ENCODE measurements around the gene CARD19. TPM values are rescaled to one million over a fixed set of nuclear protein-coding genes. Genes with fewer than 3 reads are reported as not detected.

CARD19 gene, protein sequence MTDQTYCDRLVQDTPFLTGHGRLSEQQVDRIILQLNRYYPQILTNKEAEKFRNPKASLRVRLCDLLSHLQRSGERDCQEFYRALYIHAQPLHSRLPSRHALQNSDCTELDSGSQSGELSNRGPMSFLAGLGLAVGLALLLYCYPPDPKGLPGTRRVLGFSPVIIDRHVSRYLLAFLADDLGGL
- 16.1 TPM for total RNA-seq (ENCODE audit: insufficient read depth, low replicate concordance)

DNA sequence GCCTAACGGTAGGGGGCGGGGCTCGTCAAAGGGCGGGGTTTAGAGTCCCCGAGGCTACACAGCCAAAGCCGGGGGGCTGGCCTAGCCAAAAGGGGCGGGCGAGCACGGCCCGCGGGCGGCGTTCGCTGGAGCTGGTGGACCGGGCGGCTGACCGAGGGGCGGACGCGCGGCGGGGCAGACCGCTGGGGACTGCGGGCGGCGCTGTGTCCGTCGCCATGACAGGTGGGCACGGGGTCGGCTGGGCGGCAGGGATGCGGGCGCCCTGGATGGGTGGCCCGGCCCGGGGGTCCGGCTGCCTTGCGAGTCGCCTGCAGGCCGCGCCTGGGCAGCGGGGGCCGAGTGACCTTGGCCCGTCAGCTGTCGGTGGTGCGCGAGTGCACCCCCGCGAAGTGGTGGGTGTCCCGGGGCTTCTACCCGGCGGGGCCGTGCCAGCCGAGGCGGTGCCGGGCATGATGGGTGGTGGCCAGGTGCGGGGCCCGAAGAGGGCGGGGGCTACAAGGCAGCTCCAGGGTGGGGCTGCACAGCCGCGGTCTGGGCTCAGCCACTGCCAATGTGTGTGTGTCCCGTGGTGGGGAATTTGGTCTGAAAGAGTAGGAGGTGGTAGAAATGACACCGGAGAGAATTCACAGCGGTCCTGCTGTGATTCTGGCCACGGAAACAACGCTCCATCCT is at the start of gene CARD19:
CARD19 (plus strand) TSS at position 87 of the 672 bp plus-strand sequence; CDS start at position 216, 129 bp downstream.
- DNase-seq (ENCODE audit: low spot score): peak; percentile 42

- no peak for DNase-seq (ENCODE audit: low spot score)
These were observed 47.2 kb upstream of the CARD19 start for GRCh38 chr9:93048566-93049448.

GRCh38 chr9:93049491-93049890 is 46.5 kb upstream of the CARD19 start:
- DNase-seq (ENCODE audit: low spot score): no peak

GRCh38 chr9:93050231-93050630 is 45.8 kb upstream of the CARD19 start:
- no peak for DNase-seq (ENCODE audit: low spot score)

- DNase-seq (ENCODE audit: low spot score): peak; percentile 65
These were observed 44.3 kb upstream of the CARD19 start for GRCh38 chr9:93051680-93052089.

DNA sequence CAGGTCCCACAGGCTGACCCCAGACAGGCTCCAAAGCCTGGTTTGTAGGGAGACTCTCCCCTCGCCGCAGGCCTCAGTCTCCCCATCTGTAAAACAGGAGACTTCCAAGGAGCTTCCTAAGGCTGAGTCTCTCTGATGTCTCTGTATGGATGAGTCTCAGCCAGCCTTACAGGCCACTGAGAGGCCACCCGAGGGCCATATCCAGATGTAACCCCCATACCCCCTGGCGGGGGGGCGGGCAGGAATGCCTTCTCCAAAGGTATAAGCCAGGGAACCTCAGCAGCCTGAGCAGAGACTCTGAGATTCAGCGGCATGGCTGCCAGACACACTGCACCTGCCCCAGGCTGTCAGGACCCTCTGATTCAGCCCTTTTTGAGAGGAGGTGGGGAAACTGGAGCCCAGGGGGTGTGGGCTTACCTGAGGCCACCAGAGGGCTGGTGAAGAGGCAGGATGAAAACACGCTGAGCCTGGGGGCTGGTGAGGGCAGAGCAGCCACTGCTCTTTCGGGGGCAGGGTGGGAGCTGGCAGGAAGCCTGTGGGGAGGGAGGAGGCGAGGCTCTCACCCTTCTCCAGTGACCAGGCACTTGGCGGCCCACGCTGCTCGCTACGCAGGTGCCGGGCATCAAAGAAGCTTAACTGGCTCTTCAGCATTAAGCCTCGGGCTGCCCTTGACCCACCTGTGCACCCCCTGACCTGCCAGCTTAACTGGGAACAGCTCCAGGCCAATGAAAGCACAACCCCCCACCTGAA is 43.1 kb upstream of the CARD19 start:
- DNase-seq (ENCODE audit: low spot score): no peak

DNA sequence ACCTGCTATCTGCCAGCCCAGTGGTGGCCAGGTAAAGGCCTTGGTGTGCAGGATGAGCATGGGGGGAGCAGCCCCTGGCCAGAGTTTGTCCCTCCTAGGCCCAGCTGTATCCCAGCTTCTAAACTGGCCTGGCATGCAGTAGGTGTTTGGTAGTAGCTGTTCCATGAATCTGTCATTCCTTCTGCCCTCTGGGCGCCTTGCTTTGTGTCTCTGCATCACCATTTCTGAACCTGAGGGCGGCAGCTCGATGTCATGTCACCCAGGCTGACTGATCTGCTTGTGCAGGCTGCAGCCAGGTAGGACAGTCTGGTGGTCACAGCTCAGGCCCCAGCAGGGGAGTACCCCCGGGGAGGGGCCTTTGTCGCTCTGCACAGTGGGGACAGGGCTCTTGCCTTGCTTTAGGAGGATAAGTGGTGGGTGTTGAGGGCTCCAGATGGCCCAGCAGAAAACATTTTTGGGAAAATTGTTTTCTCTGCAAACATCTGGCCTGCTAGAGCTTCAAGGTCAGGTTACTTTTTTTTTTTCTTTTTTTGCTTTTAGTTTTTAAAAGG is 42.2 kb upstream of the CARD19 start:
- no peak for DNase-seq (ENCODE audit: low spot score)

- no peak for DNase-seq (ENCODE audit: low spot score)
These were observed 41.0 kb upstream of the CARD19 start for GRCh38 chr9:93054758-93055704.

- DNase-seq (ENCODE audit: low spot score): no peak
These were observed 38.8 kb upstream of the CARD19 start for GRCh38 chr9:93057042-93057702.

DNA sequence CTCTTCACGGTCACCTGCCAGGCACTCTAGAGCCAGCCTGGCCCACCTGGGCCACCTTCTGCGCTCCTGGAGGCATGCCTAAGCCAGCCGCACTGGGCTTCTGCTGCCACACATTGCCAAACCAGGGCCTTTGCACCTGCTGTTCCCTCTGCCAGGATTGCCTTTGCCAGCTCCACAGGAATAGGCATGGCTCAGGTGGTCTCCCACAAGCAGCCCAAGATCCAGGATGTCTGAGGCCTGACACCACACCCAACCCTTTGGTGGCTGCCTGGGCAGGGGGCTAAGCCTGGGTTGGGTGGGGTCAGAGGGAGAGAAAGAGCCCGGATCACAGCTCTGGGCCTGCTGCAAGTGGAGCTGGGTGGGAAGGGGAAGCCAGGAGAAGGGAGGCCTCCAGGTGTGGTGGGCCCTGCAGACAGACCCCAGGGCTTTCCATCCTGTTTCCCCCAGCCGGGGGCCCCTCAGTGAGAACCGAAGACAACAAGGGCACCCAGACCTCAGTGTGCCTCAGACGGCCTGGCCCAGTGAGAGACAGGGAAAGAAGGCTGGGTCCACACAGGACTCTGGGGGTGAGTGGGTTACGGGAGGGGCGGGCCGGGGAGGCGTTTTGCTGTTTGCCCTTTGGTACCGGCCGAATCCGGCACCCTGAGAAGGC is 38.2 kb upstream of the CARD19 start:
- DNase-seq (ENCODE audit: low spot score): no peak

GRCh38 chr9:93058355-93059010 is 37.5 kb upstream of the CARD19 start, which contains the start of gene SUSD3:
TSS of gene SUSD3 (plus strand) at chr9:93058701. CDS start at chr9:93058743, 42 bp downstream.
- peak; percentile 39 for DNase-seq (ENCODE audit: low spot score)

DNA sequence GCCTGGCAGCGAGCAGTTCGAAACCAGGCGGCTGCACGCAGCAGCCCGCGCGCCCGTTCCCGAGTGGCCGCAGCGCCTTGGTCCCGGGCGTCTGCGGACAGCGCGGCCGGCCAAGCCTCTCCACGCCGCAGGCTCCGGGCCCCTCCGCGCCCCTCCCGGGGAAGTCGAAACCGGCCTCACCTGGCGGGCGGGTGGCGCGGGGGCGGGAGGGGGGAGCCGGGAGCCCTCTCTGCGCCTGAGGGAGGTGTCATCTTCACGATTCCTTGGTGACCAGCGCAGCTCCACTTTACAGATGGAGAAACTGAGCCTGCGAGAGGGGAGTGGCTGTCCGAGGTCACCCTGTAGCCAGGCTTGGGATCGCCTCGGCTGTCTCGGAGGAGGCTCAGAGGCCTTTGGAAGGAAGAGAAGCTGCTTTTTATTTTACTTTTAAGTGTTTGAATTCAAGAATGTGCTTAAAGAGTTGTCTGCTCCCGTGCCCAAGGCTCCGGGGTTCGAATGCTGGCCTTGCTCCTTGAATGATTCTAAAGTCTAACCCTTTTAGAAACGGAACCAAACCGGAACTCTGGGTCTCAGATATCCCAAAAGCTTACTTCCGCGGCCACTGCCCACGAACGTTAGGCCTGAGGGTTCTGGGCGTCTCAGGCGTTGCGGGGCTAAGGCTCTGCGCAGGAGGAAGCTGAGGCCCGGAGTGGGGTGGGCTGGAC is 36.9 kb upstream of the CARD19 start:
- no peak for DNase-seq (ENCODE audit: low spot score)

DNA sequence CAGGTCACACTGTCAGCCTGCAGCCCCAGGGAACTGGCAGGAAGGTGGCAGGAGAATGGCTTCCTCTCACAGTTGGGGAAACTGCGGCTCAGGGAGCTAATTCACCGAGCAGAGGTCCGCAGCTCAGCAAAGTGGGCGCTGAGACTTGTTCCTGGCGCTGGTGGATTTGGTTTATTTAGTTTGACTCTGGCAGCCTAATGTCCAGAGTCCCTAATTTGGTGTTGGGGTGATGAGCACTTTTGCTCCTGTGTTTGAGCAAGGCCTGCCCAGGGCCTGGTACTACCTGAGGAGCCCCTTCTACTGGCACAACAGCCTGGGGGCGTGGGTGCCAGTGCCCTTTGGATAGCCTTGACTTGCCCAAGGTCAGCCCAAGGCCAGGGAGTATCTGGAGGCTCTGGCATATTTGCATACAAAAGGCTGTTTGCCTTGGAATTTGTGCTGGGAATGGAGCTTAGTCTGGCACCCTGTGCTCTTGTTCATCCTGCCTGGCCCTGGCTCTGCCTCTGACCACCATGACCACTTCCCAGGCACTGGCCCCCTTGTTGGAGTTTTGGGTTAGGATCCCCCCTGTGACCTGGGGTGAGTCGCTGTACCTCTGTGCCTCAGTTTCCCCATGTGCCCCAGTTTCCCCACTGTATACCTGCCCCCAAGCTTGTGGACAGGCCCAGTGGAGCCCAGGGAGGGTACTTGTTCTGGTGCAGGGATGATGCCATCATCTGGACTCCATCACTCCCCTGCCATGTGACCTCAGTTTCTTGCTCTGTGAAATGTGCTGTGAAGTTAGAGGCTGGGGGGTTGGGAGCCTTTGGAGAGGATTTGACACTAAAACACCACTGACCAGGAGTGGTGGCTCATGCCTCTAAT is 36.1 kb upstream of the CARD19 start:
- no peak for DNase-seq (ENCODE audit: low spot score)

- no peak for DNase-seq (ENCODE audit: low spot score)
These were observed 35.2 kb upstream of the CARD19 start for GRCh38 chr9:93060746-93061259.

DNA sequence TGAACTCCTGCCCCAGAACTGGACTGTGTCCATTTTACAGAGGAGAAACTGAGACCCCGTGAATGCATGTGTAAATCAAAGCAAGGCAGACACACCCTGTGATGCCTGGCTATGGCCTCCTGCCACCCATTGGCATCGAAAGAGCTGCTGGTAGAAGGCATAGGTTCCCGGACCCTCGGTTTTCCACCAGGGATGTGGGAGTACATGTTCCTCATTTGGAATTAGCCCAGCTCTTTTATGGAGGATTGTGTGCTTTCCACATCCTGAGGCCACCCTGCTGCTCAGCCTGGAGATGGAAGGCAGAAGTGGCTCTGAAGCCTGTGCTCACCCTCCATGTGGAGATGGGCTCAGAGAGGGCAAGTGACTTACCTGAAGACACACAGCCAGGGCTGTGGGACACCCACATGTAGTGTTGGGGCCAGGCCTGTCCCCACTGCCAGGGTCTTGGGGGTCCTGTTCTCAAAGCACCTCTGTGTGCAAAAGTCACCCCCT is 34.7 kb upstream of the CARD19 start:
- no peak for DNase-seq (ENCODE audit: low spot score)

Data from umbilical cord (tissue), 2 donors.